DND-41 (cell line): ENCODE results near the gene JOSD2.

Experiments
- CTCF ChIP-seq: IDR thresholded peaks from 2 replicates; pipeline ENCODE4 v1.5.1; 2012; ENCODE audit warnings: borderline replicate concordance, low read length, moderate library complexity, mild to moderate bottlenecking; ENCODE audit not compliant: poor library complexity, severe bottlenecking; ENCODE audit errors: extremely low read depth
- EZH2 ChIP-seq: IDR thresholded peaks from 3 replicates; pipeline ENCODE4 v1.6.1; 2012; ENCODE audit warnings: borderline replicate concordance, low read depth, mild to moderate bottlenecking, moderate library complexity, low read length, inconsistent platforms; ENCODE audit not compliant: severe bottlenecking

GRCh38 chr19:50462970-50463369, 48.0 kb downstream of the JOSD2 start:
- TF ChIP-seq CTCF (no peak), EZH2 (no peak)
